ENCODE data around the gene C20orf144. TPM values are rescaled to one million over a fixed set of nuclear protein-coding genes. Genes with fewer than 3 reads are reported as not detected.
A peak's percentile ranks its signal among the peaks of the same experiment; 100 is the strongest.

C20orf144 gene
- total and polyA plus RNA-seq, 9 of the 15 experiments (the other 6 are each of a cell fraction or from before 2014, with no cell fraction given): 0.04 to 0.23 (median 0.11) TPM; not detected in 2

DNA sequence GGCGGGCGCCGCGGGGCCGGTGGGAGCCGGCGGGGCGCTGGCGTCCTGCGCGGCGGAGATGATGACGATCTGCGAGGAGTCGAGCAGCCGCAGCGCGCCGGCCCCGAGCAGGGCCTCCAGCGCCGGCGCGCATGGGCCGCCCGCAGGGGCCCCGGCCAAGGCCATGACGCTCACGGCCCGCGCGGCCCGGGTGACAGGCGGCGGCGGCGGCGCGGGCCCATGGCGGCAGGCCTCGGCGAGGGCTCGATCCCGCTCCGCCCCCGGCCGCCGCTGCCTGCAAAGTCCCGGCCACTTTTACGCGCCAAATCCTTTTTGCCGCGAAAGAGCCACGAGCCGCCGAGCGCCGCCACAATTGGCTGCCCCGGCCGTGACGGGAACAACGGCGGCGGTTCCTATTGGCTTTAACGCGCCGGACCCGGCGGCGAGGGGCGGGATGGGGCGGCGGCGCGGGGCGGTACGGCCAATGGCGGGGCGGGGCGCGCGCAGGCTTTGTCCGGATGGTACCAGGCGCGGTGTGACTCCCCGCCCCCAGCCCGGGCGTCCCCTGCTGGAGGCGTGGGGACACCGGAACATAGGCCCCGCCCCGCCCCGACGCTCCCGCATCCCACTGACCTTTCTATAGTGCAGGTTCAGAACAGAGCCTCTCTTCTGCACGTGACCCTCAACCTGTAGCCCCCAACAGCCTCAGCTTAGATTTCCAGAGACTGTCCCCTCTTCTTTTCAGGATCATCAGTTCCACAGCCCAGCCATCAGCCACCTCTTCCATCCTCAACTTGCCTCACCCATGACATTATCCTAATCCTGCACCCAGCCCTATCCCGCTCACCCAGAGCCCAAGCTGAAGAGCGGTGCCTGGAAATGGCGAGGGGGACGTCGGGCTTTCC lies 24.2 kb downstream of the C20orf144 start, which contains the start of gene E2F1 (continued):
- TF ChIP-seq, protein P1, sequence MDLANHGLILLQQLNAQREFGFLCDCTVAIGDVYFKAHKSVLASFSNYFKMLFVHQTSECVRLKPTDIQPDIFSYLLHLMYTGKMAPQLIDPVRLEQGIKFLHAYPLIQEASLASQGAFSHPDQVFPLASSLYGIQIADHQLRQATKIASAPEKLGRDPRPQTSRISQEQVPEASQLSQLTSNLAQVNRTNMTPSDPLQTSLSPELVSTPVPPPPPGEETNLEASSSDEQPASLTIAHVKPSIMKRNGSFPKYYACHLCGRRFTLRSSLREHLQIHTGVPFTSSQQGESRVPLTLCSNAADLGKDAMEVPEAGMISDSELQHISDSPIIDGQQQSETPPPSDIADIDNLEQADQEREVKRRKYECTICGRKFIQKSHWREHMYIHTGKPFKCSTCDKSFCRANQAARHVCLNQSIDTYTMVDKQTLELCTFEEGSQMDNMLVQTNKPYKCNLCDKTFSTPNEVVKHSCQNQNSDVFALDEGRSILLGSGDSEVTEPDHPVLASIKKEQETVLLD (IDR thresholded peaks at IDR 0.05): no peak
- TF ChIP-seq, protein P2, sequence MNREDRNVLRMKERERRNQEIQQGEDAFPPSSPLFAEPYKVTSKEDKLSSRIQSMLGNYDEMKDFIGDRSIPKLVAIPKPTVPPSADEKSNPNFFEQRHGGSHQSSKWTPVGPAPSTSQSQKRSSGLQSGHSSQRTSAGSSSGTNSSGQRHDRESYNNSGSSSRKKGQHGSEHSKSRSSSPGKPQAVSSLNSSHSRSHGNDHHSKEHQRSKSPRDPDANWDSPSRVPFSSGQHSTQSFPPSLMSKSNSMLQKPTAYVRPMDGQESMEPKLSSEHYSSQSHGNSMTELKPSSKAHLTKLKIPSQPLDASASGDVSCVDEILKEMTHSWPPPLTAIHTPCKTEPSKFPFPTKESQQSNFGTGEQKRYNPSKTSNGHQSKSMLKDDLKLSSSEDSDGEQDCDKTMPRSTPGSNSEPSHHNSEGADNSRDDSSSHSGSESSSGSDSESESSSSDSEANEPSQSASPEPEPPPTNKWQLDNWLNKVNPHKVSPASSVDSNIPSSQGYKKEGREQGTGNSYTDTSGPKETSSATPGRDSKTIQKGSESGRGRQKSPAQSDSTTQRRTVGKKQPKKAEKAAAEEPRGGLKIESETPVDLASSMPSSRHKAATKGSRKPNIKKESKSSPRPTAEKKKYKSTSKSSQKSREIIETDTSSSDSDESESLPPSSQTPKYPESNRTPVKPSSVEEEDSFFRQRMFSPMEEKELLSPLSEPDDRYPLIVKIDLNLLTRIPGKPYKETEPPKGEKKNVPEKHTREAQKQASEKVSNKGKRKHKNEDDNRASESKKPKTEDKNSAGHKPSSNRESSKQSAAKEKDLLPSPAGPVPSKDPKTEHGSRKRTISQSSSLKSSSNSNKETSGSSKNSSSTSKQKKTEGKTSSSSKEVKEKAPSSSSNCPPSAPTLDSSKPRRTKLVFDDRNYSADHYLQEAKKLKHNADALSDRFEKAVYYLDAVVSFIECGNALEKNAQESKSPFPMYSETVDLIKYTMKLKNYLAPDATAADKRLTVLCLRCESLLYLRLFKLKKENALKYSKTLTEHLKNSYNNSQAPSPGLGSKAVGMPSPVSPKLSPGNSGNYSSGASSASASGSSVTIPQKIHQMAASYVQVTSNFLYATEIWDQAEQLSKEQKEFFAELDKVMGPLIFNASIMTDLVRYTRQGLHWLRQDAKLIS (CRISPR knock-in tag; IDR thresholded peaks at IDR 0.05): peak; percentile 55; the same call in 1 of the 2 replicates
- peak; percentile 47; the same call in 1 of the 2 replicates for TF ChIP-seq CREM (IDR thresholded peaks at IDR 0.05; ENCODE audit: low read depth)
- no peak for TF ChIP-seq CBX5 (IDR thresholded peaks at IDR 0.05; ENCODE audit: borderline replicate concordance, low read depth)
- TF ChIP-seq YY1 (IDR thresholded peaks at IDR 0.05; ENCODE audit: borderline replicate concordance in 1 of 3, control insufficient read depth in 1 of 3, extremely low read depth in 1 of 3, insufficient read depth in 3 of 3, insufficient read length in 1 of 3, insufficient replicate concordance in 2 of 3, low read depth in 1 of 3, low read length in 2 of 3): peak in 2 of 3 experiments; percentile 29 to 54
- no peak for TF ChIP-seq TRIM24 (IDR thresholded peaks at IDR 0.05)
- TF ChIP-seq, protein P3, sequence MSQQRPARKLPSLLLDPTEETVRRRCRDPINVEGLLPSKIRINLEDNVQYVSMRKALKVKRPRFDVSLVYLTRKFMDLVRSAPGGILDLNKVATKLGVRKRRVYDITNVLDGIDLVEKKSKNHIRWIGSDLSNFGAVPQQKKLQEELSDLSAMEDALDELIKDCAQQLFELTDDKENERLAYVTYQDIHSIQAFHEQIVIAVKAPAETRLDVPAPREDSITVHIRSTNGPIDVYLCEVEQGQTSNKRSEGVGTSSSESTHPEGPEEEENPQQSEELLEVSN (IDR thresholded peaks at IDR 0.05; ENCODE audit: borderline replicate concordance in 1 of 2, extremely low read depth in 1 of 2, insufficient read depth in 1 of 2, insufficient read length in 1 of 2, low read depth in 1 of 2, low read length in 1 of 2, poor library complexity in 1 of 2, severe bottlenecking in 1 of 2): peak; percentile 86 to 98
- TF ChIP-seq PHF20 (IDR thresholded peaks at IDR 0.05; ENCODE audit: partially characterized antibody): no peak
- TF ChIP-seq, protein P4, sequence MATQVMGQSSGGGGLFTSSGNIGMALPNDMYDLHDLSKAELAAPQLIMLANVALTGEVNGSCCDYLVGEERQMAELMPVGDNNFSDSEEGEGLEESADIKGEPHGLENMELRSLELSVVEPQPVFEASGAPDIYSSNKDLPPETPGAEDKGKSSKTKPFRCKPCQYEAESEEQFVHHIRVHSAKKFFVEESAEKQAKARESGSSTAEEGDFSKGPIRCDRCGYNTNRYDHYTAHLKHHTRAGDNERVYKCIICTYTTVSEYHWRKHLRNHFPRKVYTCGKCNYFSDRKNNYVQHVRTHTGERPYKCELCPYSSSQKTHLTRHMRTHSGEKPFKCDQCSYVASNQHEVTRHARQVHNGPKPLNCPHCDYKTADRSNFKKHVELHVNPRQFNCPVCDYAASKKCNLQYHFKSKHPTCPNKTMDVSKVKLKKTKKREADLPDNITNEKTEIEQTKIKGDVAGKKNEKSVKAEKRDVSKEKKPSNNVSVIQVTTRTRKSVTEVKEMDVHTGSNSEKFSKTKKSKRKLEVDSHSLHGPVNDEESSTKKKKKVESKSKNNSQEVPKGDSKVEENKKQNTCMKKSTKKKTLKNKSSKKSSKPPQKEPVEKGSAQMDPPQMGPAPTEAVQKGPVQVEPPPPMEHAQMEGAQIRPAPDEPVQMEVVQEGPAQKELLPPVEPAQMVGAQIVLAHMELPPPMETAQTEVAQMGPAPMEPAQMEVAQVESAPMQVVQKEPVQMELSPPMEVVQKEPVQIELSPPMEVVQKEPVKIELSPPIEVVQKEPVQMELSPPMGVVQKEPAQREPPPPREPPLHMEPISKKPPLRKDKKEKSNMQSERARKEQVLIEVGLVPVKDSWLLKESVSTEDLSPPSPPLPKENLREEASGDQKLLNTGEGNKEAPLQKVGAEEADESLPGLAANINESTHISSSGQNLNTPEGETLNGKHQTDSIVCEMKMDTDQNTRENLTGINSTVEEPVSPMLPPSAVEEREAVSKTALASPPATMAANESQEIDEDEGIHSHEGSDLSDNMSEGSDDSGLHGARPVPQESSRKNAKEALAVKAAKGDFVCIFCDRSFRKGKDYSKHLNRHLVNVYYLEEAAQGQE (IDR thresholded peaks at IDR 0.05; ENCODE audit: borderline replicate concordance): peak; percentile 94
- TF ChIP-seq, protein P4 (CRISPR knock-in tag; IDR thresholded peaks at IDR 0.05; ENCODE audit: low read depth): no peak

All from K562 (cell line).